ENCODE results near the gene KIF17.

The KIF17 gene

GRCh38 chr1:20717452-20718342 is at the start of gene KIF17:
TSS of gene KIF17 (minus strand) at chr1:20718007. CDS start at chr1:20717706, 301 bp downstream.
- DNase-seq: peak; percentile 76

DNA sequence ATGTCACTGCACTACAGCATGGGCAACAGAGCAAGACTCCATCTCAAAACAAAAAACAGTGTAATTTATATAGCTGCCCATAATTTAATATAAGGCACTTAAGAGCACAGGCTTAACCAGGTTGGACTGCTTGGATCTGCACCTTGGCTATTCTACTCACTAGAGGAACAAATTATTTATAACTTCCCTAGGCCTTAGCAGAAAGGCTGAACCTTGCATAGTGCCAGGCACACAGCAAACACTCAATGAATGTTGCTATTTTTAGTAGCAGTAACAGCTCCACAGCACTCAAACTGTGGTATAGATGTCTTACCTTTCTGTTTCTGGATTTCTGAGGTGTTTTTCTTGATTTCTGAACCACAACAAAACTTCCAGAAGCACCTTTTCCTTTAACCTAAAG is 49.5 kb upstream of the KIF17 start:
- DNase-seq: no peak

- no peak for DNase-seq
These were observed 45.6 kb upstream of the KIF17 start for GRCh38 chr1:20763417-20763816.

- DNase-seq: no peak
These were observed 42.5 kb upstream of the KIF17 start for GRCh38 chr1:20760322-20760721.

DNA sequence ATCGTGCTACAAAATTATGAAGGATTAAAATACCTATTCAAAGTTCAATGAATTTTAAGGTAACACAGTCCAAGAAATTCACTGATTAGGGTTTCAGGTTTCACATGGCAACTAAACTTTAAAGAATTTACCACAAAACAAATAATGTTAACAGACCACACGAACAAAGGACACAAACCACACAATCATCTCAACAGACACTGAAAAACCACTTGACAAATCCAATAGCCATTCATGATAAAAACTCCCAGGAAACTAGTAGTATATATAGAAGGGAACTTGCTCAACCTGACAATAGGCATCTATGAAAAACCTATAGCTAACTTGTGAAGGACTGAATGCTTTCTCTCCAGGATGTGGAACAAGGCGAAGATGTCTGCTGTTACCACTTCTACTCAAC is 35.8 kb upstream of the KIF17 start:
- DNase-seq: no peak

DNA sequence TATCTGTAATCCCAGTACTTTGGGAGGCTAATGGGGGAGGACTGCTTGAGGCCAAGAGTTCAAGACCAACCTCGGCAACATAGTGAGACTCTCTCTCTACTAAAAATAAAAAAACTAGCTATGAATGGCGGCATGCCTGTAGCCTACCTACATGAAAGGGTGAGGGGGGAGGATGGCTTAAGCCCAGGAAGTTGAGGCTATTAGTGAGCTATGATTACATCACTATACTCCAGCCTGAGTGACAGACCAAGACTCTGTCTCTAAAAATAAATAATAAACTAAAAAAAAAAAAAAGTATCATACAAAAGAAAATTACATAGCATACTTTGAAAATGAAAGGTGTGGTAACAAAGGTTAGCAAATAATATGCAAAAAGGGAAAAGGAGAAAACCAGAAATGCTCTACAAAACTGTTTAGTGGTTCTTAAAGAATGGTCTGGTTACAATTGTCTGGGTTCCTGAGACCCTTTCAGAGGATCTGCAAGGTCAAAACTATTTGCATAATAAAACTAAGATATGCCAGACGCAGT is 33.7 kb upstream of the KIF17 start:
- DNase-seq: no peak

GRCh38 chr1:20742671-20743070 is 24.9 kb upstream of the KIF17 start:
- no peak for DNase-seq

GRCh38 chr1:20740781-20741180 is 23.0 kb upstream of the KIF17 start:
- no peak for DNase-seq

DNA sequence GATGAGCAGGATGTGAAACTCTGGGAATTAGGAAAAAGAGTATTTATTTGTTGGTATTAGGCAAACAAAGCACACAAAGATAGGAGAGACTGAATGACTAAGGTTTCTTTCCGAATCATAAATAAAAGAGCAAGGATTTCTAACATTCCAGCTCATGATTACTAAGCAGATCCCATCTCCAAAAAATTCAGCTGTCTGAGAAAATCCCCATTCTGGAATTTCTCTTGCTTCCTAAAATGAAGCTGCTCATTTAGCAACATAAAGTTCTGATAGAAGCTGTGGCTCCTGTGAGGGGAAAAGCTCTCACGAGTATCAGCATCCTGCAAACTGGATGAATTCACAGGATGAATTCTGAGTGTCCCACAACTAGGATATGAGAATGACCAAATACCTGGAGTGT is 21.4 kb upstream of the KIF17 start:
- DNase-seq: no peak

- DNase-seq: no peak
These were observed 17.8 kb upstream of the KIF17 start for GRCh38 chr1:20735581-20736111.

- DNase-seq: no peak
These were observed 15.7 kb upstream of the KIF17 start for GRCh38 chr1:20733360-20733975.

- DNase-seq: peak; percentile 79
These were observed 15.0 kb upstream of the KIF17 start, which contains the start of gene SH2D5 for GRCh38 chr1:20732588-20733359. TSS of gene SH2D5 (minus strand) at chr1:20732703. CDS start at chr1:20728044, 4,659 bp downstream.

- DNase-seq: peak; percentile 68
These were observed 14.3 kb upstream of the KIF17 start for GRCh38 chr1:20732071-20732587.

GRCh38 chr1:20731057-20731991 is 13.5 kb upstream of the KIF17 start:
- no peak for DNase-seq

- no peak for DNase-seq
These were observed 12.9 kb upstream of the KIF17 start for GRCh38 chr1:20730690-20731056.

GRCh38 chr1:20729990-20730689 is 12.3 kb upstream of the KIF17 start:
- DNase-seq: no peak

- no peak for DNase-seq
These were observed 11.5 kb upstream of the KIF17 start for GRCh38 chr1:20729155-20729931.

DNA sequence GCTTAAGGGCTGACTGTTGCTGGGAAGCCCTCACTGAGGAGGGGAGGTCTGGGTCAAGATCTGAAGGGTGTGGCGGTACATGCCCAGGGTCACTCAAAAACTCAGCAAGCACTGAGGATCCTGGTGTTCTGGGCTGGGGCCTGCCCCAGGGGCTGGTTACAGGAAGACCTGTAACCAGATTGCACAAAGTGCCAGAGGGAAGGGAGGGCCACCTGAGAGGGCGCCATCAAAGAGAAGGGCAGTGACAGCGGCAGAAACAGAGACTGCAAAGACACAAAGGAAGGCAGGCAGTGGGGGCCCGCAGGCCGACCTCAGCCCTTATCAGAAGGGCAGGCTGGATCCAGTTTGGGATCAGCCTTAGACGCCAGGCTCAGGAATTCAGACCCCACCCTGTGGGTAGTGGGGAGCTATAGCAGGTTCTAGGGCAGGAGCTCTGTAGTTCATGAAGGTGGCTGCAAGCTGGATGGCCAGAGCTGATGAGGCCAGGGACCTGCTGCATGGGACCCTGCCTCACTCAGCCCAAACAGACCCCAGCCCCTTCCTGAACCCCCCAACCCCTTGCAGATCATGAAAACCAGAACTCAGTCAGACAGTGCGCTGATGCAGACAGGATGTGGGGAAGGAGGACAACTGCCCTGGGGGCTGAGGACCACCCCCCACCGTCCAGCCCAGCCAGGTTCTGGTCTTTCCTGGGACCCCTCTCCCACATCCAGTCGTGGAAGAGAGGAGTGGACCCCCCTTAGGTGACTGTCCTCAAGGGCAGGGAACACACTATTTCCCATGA is 10.8 kb upstream of the KIF17 start:
- DNase-seq: no peak

DNA sequence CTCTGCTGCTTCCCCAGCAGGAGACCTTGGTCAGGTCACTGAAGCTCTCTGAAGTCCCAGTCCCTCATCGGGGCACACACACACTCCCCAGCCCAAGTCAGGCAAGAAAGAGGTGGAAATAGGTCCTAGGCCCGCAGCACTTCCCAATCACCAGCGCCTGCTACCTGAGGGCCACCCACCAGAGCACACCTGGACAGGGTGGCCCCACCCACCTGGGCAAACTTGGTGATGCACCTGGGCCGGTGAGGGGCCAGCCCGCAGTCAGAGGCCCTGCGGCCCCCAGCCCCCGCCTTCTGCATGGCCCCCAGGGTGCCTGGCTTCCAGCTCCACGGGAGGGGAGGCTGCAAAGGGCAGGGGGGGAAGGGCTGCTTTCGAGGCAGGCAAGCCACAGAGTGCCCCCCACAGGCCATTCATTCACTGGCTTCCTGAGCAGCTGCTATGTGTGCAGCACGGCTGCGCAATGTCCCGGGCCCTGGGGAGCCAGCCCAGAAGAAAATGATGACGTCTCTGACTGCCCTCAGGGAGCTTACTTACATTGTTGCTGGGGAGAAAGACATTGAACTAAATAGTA is 10.0 kb upstream of the KIF17 start:
- DNase-seq: no peak

Data from 8988T (cell line).